T47D (cell line): ENCODE data around the gene ZNF304.
A peak's percentile ranks its signal among the peaks of the same experiment; 100 is the strongest.
"Not testable (repeated sequence)": the region's sequence is repeated elsewhere in the genome, so short reads cannot be mapped to it uniquely, and the experiment has no call there.

Experiments used
- DNase-seq, 2 experiments: peaks; one replicate each; pipeline versions ENCODE4 v3.0.0 to v3.0.0-alpha.2; 2011 to 2012; ENCODE audit warnings: low read depth in 1 of 2, low spot score in 1 of 2
- JUND ChIP-seq: IDR thresholded peaks from 2 replicates; pipeline ENCODE4 v1.6.1; 2012; ENCODE audit warnings: low read depth
- in situ Hi-C: cut with HindIII; loops from 2 replicates; pipeline ENCODE4 v1.10.0; 2016; ENCODE audit warnings: low sequenced_read_pairs, low pct_unique_long_range_greater_than_20kb

Gene ZNF304

GRCh38 chr19:57374179-57374578 lies 23.1 kb downstream of the ZNF304 start:
- no peak for DNase-seq
- in situ Hi-C loops = no loop called here
- no peak for TF ChIP-seq JUND

DNA sequence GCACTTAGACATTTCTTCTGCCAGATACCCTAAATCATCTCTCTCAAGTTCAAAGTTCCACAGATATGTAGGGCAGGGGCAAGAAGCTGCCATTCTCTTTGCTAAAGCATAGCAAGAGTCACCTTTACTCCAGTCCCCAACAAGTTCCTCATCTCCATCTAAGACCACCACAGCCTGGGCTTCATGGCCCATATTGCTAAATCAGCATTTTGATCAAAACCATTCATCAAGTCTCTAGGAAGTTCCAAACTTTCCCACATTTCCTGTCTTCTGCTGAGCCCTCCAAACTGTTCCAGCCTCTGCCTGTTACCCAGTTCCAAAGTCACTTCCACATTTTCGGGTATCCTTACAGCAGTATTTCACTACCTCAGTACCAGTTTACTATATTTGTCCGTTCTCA lies 23.6 kb downstream of the ZNF304 start:
- in situ Hi-C loops, DNase-seq: not testable (repeated sequence)

- DNase-seq = no peak
- no peak for TF ChIP-seq JUND
- in situ Hi-C loops = no loop called here
Observed at GRCh38 chr19:57376151-57376550, 25.1 kb downstream of the ZNF304 start.

- in situ Hi-C loops = no loop called here
- DNase-seq = no peak
- TF ChIP-seq JUND = no peak
Observed at GRCh38 chr19:57377498-57378146, 26.6 kb downstream of the ZNF304 start.

- in situ Hi-C loops = no loop called here
- TF ChIP-seq JUND = no peak
- no peak for DNase-seq
Observed at GRCh38 chr19:57380923-57381322, 29.9 kb downstream of the ZNF304 start.

DNA sequence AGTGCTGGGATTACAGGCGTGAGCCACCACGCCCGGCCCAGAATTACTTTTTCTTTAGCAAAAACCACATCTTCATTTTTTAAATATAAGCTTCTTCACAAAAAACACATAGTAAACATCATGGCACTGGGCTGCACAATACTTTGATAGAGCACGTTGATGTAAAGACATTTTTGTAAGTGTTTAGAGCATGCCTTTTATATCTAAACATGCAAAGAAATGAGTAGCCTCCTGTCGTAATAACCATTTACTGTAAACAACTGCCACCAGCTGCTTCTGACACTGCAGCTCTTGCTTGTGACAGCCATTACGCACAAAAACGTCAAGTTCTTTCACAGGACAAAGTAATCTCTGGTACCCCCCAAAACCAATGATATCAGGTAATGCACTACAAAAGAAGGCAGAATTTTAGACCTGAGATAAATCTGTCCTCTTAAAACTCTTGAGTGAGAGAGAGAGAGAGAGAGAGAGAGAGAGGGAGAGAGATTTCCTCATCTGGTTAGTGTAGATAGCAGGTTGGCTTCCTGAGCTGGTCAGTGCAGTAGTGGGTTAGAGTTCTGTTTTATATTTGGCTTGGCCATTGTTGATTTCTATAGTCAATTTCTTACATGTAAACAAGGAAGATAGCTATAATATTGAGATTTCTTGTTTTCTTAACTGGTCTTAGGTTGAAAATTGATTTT lies 31.9 kb downstream of the ZNF304 start:
- no peak for DNase-seq
- no peak for TF ChIP-seq JUND
- in situ Hi-C loops = no loop called here

- in situ Hi-C loops = no loop called here
- no peak for TF ChIP-seq JUND
- DNase-seq = no peak
Observed at GRCh38 chr19:57389194-57389729, 38.2 kb downstream of the ZNF304 start.

DNA sequence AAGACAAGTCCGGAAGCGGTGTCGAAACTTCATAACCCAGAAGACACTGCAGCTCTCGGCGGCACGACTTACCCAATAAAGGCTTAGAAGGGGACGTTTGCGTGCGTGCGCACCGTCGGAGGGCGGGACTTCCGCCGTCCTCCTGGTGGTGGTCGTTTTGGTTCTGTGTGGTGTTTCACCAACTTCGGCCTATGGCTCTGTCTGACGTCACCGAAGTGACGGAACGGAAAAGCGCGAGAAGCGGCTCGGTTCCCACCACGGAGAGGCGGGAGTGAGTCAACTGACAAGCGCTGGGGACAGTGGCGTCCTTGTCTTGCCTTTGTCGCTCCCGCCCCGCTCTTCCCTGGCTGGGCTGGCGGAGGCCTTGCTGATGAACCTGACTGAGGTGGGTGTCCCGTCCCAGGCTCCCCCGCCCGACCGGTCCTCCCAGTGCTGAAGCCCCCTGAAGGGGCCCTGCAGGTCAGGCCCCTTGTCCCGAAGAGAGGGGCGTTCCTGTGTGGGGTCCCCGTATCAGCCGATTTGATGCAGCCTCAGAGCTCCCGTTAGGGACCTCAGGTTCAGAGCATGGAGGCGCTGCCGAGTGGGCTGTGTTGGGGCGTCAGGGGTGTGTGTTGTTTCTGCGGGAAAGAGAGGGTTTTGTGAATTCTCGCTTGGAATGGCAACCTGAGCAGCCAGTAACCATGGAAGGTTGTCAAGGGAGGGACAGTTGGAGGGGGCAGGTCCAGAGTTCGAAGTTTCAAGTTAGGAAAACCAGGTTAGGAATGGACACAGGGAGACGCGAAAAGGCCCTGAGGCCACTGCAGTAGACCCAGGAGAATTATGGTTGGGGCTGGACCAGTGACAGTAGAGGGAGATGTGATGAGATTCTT lies 38.9 kb downstream of the ZNF304 start, which contains the start of gene ZNF548:
Gene ZNF548, plus strand, starts transcription at position 125 of the 869 bp plus-strand sequence. Its CDS starts 246 bp downstream, at position 371.
- no peak for TF ChIP-seq JUND
- peak; percentile 55 to 95 for DNase-seq
- in situ Hi-C loops = no loop called here

- peak in 1 of 2 experiments; percentile 7 for DNase-seq
- in situ Hi-C loops = no loop called here
- TF ChIP-seq JUND = no peak
Observed at GRCh38 chr19:57395710-57396109, 44.6 kb downstream of the ZNF304 start.

GRCh38 chr19:57398868-57399267 lies 47.8 kb downstream of the ZNF304 start:
- DNase-seq = no peak
- in situ Hi-C loops = no loop called here
- TF ChIP-seq JUND = no peak

DNA sequence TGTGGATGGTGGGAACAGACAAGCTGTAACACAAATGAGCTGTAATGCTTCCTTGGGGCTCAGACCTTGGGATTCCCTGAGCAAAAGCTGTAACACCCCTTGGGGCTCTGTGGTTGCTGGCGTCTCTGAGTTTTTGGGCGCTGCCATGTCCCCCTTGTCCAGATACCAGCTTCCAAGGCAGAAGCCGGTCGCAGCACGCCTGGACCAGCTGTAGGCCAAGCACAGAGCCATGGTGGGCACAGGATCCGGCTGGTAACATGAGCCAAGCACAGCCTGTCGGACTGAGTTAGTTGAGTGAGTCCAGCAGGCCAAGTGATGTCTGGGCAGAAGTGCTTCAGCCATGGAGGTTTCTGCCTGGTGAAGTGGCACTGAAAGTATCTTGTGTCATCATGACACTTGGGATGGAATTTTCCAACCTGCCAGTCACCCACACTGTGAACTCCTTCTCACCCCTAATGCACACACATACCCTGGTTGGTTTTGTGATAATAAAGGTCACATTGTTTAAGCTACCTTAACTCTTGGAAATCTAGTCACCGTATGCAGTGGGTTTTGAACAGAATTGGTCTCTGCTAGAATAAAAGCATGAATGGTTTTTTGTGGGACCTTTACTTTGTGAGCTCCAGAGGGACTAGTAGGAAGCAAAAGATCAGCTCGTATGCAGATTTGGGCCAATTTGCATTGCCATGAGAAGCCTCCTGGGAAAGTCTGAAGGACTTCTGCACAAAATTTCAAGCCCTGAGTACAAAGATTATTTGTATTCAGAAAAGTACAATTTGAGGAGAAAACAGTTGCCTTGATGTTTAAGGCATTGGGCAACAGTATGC lies 52.9 kb downstream of the ZNF304 start:
- TF ChIP-seq JUND = no peak
- no peak for DNase-seq
- in situ Hi-C loops = no loop called here
